Measurements from ENCODE around the gene ELANE.

ELANE gene

DNA sequence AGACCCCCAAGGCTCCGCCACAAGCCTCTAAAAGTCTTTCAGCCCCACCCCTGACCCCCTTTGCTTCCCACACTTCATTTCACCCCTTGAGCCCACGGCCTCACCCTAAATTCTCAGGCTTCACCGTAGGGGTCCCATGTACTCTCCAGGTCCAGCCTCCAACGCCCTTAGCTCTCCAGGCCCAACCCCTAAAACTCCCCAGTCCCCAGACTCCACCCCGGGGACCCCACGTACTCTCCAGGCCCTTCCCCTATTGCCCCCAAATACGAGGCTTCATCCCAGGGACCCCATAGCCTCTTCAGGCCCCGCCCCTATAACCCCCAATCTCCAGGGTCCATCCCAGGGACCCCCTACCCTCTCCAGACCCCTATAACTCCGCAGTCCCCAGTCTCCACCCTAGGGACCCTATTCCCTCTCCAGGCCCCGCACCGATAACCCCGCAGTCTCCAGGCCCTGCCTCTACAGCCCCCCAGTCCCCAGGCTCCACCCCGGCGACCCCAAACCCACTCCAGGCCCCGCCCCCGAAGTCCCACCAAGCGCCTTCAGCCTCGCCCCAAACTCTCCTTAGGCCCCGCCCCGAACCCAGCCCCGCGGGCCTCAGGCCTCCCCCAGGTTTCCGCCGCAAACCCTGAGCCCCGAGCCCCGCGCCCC lies 40.3 kb downstream of the ELANE start:
- intact Hi-C loops (cut with DNase I; ENCODE audit: low total_unique reads), result no loop called here
- peak overlapping the region; percentile 62 to 87 for H3K4me3 ChIP-seq
- H3K27ac ChIP-seq, result peak overlapping the region; percentile 79 to 94
- TF ChIP-seq, protein P1, sequence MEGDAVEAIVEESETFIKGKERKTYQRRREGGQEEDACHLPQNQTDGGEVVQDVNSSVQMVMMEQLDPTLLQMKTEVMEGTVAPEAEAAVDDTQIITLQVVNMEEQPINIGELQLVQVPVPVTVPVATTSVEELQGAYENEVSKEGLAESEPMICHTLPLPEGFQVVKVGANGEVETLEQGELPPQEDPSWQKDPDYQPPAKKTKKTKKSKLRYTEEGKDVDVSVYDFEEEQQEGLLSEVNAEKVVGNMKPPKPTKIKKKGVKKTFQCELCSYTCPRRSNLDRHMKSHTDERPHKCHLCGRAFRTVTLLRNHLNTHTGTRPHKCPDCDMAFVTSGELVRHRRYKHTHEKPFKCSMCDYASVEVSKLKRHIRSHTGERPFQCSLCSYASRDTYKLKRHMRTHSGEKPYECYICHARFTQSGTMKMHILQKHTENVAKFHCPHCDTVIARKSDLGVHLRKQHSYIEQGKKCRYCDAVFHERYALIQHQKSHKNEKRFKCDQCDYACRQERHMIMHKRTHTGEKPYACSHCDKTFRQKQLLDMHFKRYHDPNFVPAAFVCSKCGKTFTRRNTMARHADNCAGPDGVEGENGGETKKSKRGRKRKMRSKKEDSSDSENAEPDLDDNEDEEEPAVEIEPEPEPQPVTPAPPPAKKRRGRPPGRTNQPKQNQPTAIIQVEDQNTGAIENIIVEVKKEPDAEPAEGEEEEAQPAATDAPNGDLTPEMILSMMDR (IDR thresholded peaks at IDR 0.05), result no peak
- H3K4me1 ChIP-seq, result peaks cover 0 to 24% (median 8%) of the 10 kb centered on the region in 4 donors
- H3K27me3 ChIP-seq, result no peaks in the 10 kb centered on the region
- no peaks in the 10 kb centered on the region for H3K9me3 ChIP-seq
- peaks cover 6 to 48% (median 31%) of the 10 kb centered on the region in 3 donors for H3K36me3 ChIP-seq
- DNase-seq, result no peak

DNA sequence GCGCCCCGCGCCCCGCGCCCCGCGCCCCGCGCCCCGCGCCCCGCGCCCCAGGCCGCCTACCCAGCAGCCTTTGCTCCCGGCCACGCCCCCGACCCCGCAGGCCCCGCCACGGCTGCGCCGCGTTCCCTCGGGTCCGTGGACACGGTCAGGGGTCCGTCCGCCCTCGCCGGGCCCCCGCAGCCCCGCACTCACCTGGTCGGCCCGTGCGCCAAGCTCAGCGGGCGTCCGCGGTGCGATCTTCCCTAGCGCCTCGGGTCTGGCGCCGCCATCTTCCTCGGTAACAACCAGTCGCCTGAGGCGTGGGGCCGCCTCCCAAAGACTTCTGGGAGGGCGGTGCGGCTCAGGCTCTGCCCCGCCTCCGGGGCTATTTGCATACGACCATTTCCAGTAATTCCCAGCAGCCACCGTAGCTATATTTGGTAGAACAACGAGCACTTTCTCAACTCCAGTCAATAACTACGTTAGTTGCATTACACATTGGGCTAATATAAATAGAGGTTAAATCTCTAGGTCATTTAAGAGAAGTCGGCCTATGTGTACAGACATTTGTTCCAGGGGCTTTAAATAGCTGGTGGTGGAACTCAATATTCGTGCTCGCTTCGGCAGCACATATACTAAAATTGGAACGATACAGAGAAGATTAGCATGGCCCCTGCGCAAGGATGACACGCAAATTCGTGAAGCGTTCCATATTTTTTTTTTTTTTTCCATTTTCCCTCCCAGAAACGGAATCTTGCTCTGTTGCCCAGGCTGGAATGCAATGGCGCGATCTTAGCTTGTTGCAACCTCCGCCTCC lies 41.0 kb downstream of the ELANE start, which contains the start of the genes MED16 and RNU6-9:
TSS of gene MED16 (minus strand) at position 294 of the 796 bp plus-strand sequence. CDS start 2,056 bp downstream, outside the sequence.
TSS of gene RNU6-9 (plus strand) at position 591 of the 796 bp plus-strand sequence.
- TF ChIP-seq, protein P1 (IDR thresholded peaks at IDR 0.05), result no peak
- Histone ChIP-seq H3K36me3 (peaks cover 2 to 47% (median 26%) of the 10 kb centered on the region in 3 donors), H3K9me3 (no peaks in the 10 kb centered on the region), H3K27ac (peak within 1 kb of the TSS; percentile 79 to 94), H3K4me1 (peaks cover 0 to 24% (median 8%) of the 10 kb centered on the region in 4 donors), H3K4me3 (peak within 1 kb of the TSS; percentile 62 to 87), H3K27me3 (no peaks in the 10 kb centered on the region)
- intact Hi-C loops (cut with DNase I; ENCODE audit: low total_unique reads), result no loop called here
- DNase-seq, result peak; percentile 92 to 95

GRCh38 chr19:896434-896833 lies 44.3 kb downstream of the ELANE start:
- no peak overlapping the region for H3K4me3 ChIP-seq
- intact Hi-C loops (cut with DNase I; ENCODE audit: low total_unique reads), result no loop called here
- H3K36me3 ChIP-seq, result peaks cover 0 to 42% (median 29%) of the 10 kb centered on the region in 3 donors
- TF ChIP-seq, protein P1 (IDR thresholded peaks at IDR 0.05), result no peak
- H3K27ac ChIP-seq, result no peak overlapping the region
- peaks cover 0 to 15% (median 6%) of the 10 kb centered on the region in 4 donors for H3K4me1 ChIP-seq
- no peaks in the 10 kb centered on the region for H3K9me3 ChIP-seq
- no peaks in the 10 kb centered on the region for H3K27me3 ChIP-seq
- no peak for DNase-seq

DNA sequence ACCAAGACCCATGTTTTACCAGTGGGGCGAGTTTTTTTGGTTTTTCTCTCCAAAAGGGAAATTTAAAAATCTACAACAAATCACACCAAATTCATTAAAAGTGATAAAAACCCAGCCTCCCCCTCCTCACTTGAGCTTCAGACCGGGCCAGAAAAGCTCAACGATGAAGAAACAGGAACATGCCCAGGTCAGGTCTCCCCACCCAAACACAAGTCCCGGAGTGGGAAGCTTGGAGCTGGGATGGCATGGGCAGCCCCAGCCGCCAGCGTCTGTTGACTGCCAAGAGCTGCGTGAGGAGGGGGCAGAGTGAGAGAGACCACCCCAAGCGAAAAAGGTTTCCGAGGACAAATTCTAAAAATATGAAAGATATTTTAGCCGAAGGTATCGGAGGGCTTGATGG lies 44.9 kb downstream of the ELANE start:
- TF ChIP-seq, protein P1 (IDR thresholded peaks at IDR 0.05), result no peak
- DNase-seq, result no peak
- no peaks in the 10 kb centered on the region for H3K27me3 ChIP-seq
- H3K9me3 ChIP-seq, result no peaks in the 10 kb centered on the region
- H3K4me3 ChIP-seq, result no peak overlapping the region
- H3K4me1 ChIP-seq, result peaks cover 0 to 11% (median 3%) of the 10 kb centered on the region in 4 donors
- H3K27ac ChIP-seq, result no peak overlapping the region
- intact Hi-C loops (cut with DNase I; ENCODE audit: low total_unique reads), result no loop called here
- peaks cover 0 to 48% (median 35%) of the 10 kb centered on the region in 3 donors for H3K36me3 ChIP-seq

DNA sequence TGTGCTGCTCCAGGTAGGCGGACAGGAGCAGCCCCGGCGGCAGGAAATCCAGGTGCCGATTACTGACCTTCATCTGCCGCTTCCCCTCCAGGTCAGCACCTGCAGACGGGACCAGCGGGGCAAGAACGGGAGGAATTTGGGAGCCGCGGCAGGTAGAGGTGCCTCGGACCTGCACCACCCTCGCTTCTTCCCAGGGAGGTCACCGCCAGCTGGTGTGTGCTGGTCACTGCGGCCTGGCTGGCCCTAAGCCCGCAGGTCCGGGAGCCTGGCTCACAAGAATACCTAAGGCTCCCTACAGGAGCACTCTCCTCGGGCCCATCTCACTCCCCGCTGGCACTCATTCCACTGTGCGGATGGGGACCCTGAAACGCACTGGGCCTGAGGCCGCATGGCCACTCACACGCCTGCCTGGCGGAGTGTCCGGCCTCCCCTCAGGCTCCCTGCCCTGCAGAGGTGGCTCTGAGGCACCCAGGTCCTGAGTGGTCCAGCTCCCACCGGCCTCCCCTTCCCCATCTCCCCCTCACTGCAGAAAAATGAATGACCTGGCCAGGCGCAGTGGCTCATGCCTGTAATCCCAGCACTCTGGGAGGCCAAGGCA lies 45.4 kb downstream of the ELANE start:
- H3K27ac ChIP-seq, result no peak overlapping the region
- intact Hi-C loops (cut with DNase I; ENCODE audit: low total_unique reads), result no loop called here
- H3K9me3 ChIP-seq, result no peaks in the 10 kb centered on the region
- no peak for DNase-seq
- H3K4me1 ChIP-seq, result peaks cover 0 to 5% (median 1%) of the 10 kb centered on the region in 4 donors
- no peaks in the 10 kb centered on the region for H3K27me3 ChIP-seq
- TF ChIP-seq, protein P1 (IDR thresholded peaks at IDR 0.05), result no peak
- peaks cover 0 to 49% (median 35%) of the 10 kb centered on the region in 3 donors for H3K36me3 ChIP-seq
- H3K4me3 ChIP-seq, result no peak overlapping the region

All from tibial artery (tissue), 4 donors.